ENCODE measurements around the gene GNG8.
"Not testable (repeated sequence)": the region's sequence is repeated elsewhere in the genome, so short reads cannot be mapped to it uniquely, and the experiment has no call there.

The GNG8 gene

GRCh38 chr19:46646402-46646801 lies 10.4 kb upstream of the GNG8 start:
- DNase-seq (ENCODE audit: low read depth), result no peak

GRCh38 chr19:46644720-46645119 lies 8.7 kb upstream of the GNG8 start:
- no peak for DNase-seq (ENCODE audit: low read depth)

GRCh38 chr19:46640656-46641055 lies 4.7 kb upstream of the GNG8 start:
- no peak for DNase-seq (ENCODE audit: low read depth)

- no peak for DNase-seq (ENCODE audit: low read depth)
These were observed 3.6 kb upstream of the GNG8 start for GRCh38 chr19:46639358-46640182.

GRCh38 chr19:46637224-46637623 lies 1.2 kb upstream of the GNG8 start:
- DNase-seq (ENCODE audit: low read depth), result no peak

- no peak for DNase-seq (ENCODE audit: low read depth)
These were observed 1.3 kb downstream of the GNG8 start for GRCh38 chr19:46634656-46635218.

GRCh38 chr19:46634045-46634655 lies 1.9 kb downstream of the GNG8 start:
- DNase-seq (ENCODE audit: low read depth), result no peak

- no peak for DNase-seq (ENCODE audit: low read depth)
These were observed 2.9 kb downstream of the GNG8 start for GRCh38 chr19:46633130-46633529.

- no peak for DNase-seq (ENCODE audit: low read depth)
These were observed 4.5 kb downstream of the GNG8 start for GRCh38 chr19:46631481-46631880.

- DNase-seq (ENCODE audit: low read depth), result no peak
These were observed 5.3 kb downstream of the GNG8 start for GRCh38 chr19:46630586-46631205.

- DNase-seq (ENCODE audit: low read depth), result no peak
These were observed 6.4 kb downstream of the GNG8 start for GRCh38 chr19:46629546-46630025.

- not testable (repeated sequence) for DNase-seq (ENCODE audit: low read depth)
These were observed 7.0 kb downstream of the GNG8 start for GRCh38 chr19:46628970-46629369.

- DNase-seq (ENCODE audit: low read depth), result no peak
These were observed 9.6 kb downstream of the GNG8 start for GRCh38 chr19:46626446-46626845.

GRCh38 chr19:46625731-46626130 lies 10.3 kb downstream of the GNG8 start:
- no peak for DNase-seq (ENCODE audit: low read depth)

- peak; percentile 74 for DNase-seq (ENCODE audit: low read depth)
These were observed 10.9 kb downstream of the GNG8 start, which contains the start of gene PTGIR for GRCh38 chr19:46624958-46625661. TSS of gene PTGIR (minus strand) at chr19:46625089. CDS start at chr19:46624225, 864 bp downstream.

GRCh38 chr19:46623915-46624502 lies 12.0 kb downstream of the GNG8 start:
- no peak for DNase-seq (ENCODE audit: low read depth)

GRCh38 chr19:46622118-46622446 lies 13.9 kb downstream of the GNG8 start:
- DNase-seq (ENCODE audit: low read depth), result no peak

GRCh38 chr19:46621191-46622117 lies 14.5 kb downstream of the GNG8 start:
- no peak for DNase-seq (ENCODE audit: low read depth)

- DNase-seq (ENCODE audit: low read depth), result no peak
These were observed 15.3 kb downstream of the GNG8 start for GRCh38 chr19:46620716-46621115.

GRCh38 chr19:46620267-46620666 lies 15.7 kb downstream of the GNG8 start:
- DNase-seq (ENCODE audit: low read depth), result no peak
